ENCODE data around the gene BTNL2. TPM values are rescaled to one million over a fixed set of nuclear protein-coding genes. Genes with fewer than 3 reads are reported as not detected.

Gene BTNL2
- total RNA-seq, 1 experiment from 2014 or later = not detected

DNA sequence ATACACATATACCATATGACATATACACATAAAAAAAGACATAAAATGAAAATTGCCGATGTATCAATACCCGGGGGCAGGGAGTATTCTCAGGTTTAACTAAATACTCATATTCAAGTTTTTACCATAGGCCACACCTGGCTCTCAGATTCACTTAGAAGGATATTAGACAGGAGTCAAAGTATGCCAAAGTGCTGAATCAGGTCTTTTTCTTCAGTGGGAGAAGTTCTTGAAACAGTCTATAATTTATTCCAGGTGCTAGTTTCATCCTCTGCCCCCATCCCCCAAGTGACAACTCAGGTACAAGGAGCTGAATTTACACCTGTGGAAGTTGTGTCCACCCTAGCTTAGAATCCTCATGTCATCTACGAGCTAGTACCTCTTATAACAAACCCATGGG, 24.2 kb upstream of the BTNL2 start:
- Histone ChIP-seq H3K4me1 (ENCODE audit: insufficient read depth, low read length) (no peaks in the 10 kb centered on the region), H3K79me2 (ENCODE audit: insufficient read depth, low read length) (no peaks in the 10 kb centered on the region), H2AFZ (ENCODE audit: low read length) (no peak overlapping the region), H3K23me2 (ENCODE audit: insufficient read length, low read depth, low read length, poor library complexity, severe bottlenecking) (no peaks in the 10 kb centered on the region), H3K4ac (ENCODE audit: low read depth, low read length) (no peak overlapping the region), H3T11ph (ENCODE audit: low read length) (no peak overlapping the region), H3K79me1 (ENCODE audit: insufficient read depth, low read depth, low read length, poor library complexity, severe bottlenecking) (no peaks in the 10 kb centered on the region), H4K8ac (replicated peaks; ENCODE audit: insufficient read length, low read depth, low read length) (no peak overlapping the region), H3K56ac (ENCODE audit: insufficient read length, low read depth, low read length) (no peak overlapping the region), H3K14ac (ENCODE audit: insufficient read depth, low read length) (no peak overlapping the region), H3K27ac (ENCODE audit: insufficient read length, low read depth, low read length) (no peak overlapping the region), H3K9ac (ENCODE audit: extremely low read depth, insufficient read length, low read length) (no peak overlapping the region), H2BK120ac (ENCODE audit: low read depth, low read length, poor library complexity, severe bottlenecking) (no peak overlapping the region), H4K91ac (ENCODE audit: insufficient read length, low read depth, low read length) (no peak overlapping the region), H2AK5ac (ENCODE audit: insufficient read length, low read length) (no peak overlapping the region), H2BK15ac (ENCODE audit: low read depth, low read length) (no peak overlapping the region), H3K4me2 (ENCODE audit: insufficient read depth, insufficient read length, low read length) (no peak overlapping the region), H2BK20ac (ENCODE audit: low read depth, low read length, poor library complexity, severe bottlenecking) (no peak overlapping the region), H4K5ac (ENCODE audit: insufficient read length, low read depth, low read length) (no peak overlapping the region), H2BK5ac (ENCODE audit: insufficient read length, low read length) (no peak overlapping the region), H4K20me1 (ENCODE audit: control insufficient read depth, insufficient read depth, insufficient read length) (no peaks in the 10 kb centered on the region), H3K9me3 (ENCODE audit: control insufficient read depth, low read depth, low read length) (no peaks in the 10 kb centered on the region), H2BK12ac (ENCODE audit: insufficient read length, low read depth, low read length) (no peak overlapping the region), H3K23ac (ENCODE audit: insufficient read length, low read depth, low read length) (no peak overlapping the region), H3K27me3 (ENCODE audit: insufficient read depth, low read length) (no peaks in the 10 kb centered on the region), H3K18ac (ENCODE audit: insufficient read length, low read depth, low read length) (no peak overlapping the region)
- no peak for DNase-seq
- H3K27ac Mint-ChIP-seq = no peak overlapping the region
- WGBS (ENCODE audit: extremely low coverage, insufficient read length, low lambda C conversion rate) = no CpG with 5 or more reads among the region's 3 CpGs
- no peaks in the 10 kb centered on the region for H3K9me3 Mint-ChIP-seq
- H3K36me3 Mint-ChIP-seq (ENCODE audit: insufficient read depth in 1 of 3, low read depth in 3 of 3) = no peaks in the 10 kb centered on the region
- no peak overlapping the region for H3K4me3 Mint-ChIP-seq
- TF ChIP-seq, protein P1, sequence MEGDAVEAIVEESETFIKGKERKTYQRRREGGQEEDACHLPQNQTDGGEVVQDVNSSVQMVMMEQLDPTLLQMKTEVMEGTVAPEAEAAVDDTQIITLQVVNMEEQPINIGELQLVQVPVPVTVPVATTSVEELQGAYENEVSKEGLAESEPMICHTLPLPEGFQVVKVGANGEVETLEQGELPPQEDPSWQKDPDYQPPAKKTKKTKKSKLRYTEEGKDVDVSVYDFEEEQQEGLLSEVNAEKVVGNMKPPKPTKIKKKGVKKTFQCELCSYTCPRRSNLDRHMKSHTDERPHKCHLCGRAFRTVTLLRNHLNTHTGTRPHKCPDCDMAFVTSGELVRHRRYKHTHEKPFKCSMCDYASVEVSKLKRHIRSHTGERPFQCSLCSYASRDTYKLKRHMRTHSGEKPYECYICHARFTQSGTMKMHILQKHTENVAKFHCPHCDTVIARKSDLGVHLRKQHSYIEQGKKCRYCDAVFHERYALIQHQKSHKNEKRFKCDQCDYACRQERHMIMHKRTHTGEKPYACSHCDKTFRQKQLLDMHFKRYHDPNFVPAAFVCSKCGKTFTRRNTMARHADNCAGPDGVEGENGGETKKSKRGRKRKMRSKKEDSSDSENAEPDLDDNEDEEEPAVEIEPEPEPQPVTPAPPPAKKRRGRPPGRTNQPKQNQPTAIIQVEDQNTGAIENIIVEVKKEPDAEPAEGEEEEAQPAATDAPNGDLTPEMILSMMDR (conservative IDR thresholded peaks at IDR 0.05) = no peak
- no peaks in the 10 kb centered on the region for H3K4me1 Mint-ChIP-seq
- H3K27me3 Mint-ChIP-seq (ENCODE audit: low read depth) = no peaks in the 10 kb centered on the region; the same call in 1 of the 2 replicates
